NCI-H345 (cell line): ENCODE data around the gene TLR9.

Experiments used
- DNase-seq: peaks from one replicate; lab custom pipeline; 2025; lab: John Stamatoyannopoulos, UW

The TLR9 gene

DNA sequence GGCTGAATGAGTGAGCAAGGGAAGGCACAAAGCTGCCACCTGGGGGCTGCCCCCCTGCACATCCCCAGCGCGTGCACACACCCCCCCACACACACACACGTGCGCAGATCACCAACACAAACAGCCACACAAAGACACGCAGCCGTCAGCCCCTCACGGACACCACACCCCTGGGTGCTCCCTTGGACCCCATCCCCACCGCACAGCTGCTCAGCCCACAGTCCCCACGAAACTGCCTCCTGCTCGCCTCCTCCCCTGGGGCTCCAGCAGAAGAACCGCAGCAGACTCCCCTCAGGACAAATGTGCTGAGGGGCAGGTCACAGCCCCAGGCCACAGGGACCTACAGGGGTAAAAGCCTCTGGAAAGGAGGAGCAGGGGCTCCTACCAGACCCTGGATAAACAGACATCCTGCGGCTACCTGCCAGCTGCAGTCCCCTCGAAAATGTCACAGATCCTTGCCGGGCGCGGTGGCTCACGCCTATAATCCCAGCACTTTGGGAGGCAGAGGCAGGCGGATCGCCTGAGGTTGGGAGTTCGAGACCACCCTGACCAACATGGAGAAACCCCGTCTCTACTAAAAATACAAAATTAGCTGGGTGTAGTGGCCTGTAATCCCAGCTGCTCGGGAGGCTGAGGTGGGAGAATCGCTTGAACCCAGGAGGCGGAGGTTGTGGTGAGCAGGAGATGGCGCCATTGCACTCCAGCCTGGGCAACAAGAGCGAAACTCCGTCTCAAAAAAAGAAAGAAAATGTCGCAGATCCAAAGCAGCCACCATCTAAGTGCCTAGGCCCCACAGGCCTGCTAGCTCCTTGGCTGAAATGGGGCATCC is 7.0 kb upstream of the TLR9 start:
- DNase-seq: no peak

DNA sequence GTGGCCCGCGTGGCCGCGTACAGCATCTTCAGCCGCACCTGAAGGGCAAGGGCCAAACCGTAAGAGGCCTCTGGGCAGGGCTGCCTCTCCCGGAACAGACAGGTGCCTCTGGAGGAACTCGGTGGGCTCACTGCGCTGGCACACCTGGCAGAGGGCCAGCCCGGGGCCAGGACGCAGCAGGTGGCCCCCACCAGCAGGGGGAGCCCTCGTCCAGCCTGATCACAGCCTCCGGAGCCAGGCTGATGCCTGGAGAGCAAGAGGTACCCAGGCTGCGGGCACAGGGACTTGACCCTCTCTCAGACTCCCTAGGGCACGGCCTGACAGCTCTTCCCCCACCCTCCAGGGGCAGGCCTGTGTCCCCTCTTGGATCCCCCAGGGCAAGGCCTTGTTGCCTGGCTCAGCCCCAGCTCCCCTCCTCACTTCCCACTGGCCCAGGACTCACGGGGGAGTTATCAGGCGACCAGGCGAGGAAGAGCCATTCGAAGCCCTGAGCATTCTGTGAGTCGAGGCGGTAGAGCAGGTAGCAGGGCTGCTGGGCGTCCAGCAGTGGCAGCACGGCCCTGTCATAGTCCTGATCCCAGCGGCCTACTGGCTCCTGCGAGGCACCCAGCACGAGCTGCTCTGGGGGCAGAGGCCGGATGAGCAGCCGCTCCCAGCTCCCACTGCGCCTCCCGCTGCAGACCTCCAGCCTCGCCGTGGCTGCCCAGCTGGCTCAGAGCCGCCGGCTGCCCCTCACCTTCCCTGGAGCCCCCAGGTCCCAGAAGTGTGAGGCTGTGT is 6.2 kb upstream of the TLR9 start:
- DNase-seq: peak; percentile 10

DNA sequence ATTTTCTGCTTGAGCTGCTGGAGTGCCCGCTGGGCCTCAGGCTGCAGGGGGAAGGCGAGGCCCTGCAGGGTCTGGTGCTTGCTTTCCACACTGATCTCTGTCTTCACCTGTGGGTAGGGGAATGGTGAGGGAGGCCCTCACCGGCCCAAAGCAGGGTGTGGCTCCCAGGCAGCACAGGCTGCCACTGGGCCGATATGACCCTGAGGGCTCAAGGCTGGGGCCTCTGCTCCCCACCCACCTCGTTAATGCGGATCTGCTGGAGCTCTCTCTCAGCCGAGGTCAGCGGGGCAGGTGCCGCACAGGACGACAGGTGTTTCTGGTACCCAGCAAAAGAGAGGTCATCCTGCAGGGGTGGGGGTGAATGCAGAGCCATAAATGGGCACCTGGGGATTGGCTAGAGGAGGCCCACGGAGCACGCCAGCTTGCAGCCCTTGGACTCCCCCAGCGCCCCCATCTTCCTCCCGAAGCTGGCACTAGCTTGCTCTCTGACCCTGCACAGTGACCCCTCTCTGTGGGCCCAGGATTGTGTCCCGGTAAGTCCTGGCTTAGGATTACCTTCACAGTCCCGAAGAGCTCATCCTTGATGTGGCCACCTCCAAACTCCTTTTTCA is 5.5 kb upstream of the TLR9 start:
- no peak for DNase-seq

DNA sequence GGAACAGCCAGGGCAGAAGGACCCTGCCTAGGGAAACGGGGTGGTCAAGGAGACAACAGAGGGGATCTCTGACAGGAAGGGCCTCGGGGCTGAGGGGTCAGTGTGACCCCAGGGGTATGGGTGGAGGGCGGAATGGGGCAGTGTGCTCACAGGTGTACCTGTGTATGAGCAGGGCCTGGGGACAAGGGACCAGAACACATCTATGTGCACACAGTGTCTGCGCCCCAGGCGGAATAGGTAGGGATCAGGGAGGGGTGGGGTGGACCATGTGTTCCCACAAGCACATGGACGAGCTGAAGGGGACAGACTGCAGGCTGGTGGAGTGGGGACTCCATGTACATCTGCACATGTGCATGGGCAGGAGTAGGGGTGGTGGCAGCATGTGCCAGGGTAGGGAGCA is 5.0 kb upstream of the TLR9 start:
- no peak for DNase-seq

DNA sequence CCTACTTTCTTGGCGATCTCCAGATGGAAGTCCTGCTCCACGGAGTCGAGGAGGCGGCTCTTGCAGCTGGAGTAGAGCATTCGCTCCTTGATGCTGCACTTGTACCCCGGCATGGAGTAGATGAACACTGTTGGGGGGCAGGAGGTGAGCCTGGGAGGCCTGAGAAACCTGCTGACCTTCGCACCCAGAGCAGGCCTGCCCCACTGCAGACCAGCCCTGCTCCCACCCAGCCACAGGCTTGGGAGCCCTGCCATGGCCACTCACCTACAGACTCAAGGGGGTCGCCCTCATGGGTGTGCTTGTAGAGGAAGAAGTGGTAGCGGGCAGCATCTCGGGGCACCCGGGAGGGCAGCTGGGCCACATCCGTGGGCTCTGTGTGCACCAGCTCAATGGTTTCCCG is 4.2 kb upstream of the TLR9 start:
- no peak for DNase-seq

DNA sequence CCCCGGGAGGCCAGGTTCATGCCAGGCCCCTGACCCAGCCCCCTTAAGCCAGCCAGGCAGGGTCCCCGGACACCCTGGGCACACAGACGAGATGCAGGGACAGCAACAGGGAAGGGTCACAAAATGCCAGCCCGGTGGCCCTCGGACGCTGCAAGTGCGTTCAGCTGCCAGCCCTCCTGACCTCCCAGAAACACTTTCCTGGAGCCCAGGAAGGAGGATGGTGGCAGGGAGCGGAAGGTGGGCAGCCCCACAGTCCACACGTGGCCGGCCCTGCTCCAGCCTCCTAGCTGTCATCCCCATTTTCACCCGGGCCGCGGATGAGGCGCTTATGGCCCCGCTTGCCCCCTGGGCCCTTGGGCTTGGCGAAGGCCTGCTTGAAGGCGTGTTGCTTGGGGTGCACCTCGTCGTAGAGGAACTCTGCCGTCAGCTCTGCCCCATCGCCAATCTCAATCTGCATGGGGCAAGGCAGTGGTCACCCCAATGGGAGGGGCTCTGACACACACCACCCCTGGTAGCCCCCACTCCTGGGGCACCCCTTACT is 3.4 kb upstream of the TLR9 start:
- no peak for DNase-seq

DNA sequence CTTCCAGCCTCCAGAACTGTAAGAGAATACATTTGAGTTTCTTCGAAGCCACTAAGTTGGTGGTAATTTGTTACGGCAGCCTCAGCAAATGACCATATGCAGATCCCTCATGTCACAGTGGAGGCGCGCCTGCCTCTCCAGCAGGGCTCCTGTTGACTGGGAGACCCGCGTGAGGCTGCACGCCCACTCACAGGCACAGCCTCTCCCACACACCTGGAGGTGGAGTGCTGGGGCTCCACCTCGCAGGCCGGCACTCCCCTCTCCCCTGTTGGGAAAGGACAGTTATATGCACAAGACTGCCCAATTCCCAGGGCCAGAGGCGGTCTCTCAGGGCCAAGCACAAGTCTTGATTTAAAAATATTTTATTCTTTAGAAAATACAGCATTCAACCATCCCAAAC is 2.8 kb upstream of the TLR9 start:
- no peak for DNase-seq

DNA sequence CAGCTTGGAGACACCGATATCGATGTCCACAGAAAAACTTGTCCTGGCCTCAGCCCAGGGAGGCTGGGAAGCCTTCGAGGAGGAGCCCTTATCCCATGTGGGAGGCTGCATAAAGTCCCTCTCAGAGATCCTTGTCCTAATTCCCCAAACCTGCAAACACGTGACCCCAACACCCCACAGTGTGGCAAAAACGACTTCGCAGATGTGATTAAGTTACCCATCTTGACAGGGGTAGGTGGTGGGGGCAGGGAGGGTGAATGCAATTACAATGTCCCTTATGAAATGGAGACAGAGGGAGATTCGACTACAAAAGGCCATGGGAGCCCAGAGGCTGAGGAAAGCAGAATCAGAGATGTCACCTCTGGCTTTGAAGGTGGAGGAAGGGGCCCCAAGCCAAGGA is 2.3 kb upstream of the TLR9 start:
- no peak for DNase-seq

DNA sequence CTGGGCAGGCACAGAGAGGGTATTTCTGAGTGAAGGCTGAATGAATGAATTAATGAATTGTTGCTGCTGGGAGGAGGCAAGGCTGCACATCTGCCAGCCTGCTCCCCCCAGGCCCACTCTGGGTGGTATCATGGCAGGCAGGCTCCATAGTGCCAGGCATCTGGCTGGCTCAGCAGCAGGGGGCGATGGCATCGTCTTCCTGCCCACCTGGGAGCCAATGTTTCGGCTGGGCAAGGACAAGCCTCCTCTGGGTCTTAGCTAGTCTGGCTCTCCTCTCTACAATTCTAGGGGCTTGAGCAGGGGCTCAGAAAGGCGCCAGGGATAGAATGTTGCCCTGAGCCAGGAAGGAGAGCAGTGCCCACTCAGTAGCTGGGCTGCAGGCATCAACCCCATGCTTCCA is 1.7 kb upstream of the TLR9 start:
- DNase-seq: no peak

DNA sequence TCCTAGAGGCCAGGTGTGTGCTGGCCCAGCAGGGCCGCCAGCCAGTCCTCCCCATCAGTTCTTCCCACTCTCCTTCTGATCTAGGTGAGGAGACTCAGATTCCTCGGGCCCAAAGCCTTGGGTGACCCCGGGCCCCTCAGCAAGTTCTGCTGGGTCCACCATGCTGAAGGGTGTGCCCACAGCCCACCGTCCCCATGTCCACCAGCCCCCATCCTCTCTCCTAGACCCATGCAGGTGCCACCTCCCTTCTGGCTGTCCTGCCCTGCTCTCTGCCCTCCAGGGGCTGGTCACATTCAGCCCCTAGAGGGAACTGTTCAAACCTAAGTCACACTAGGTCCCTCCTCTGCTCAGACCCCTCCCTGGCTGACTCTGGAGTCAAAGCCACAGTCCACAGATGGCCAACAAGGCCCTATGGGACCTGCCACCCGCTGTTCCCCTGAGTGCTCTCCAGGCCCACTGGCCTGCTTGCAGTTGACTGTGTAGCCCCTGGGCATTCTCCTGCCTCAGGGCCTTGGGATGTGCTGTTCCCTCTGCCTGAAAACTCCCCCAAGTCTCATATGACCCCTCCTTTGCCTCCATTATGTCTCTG is 878 bp upstream of the TLR9 start:
- DNase-seq: no peak

DNA sequence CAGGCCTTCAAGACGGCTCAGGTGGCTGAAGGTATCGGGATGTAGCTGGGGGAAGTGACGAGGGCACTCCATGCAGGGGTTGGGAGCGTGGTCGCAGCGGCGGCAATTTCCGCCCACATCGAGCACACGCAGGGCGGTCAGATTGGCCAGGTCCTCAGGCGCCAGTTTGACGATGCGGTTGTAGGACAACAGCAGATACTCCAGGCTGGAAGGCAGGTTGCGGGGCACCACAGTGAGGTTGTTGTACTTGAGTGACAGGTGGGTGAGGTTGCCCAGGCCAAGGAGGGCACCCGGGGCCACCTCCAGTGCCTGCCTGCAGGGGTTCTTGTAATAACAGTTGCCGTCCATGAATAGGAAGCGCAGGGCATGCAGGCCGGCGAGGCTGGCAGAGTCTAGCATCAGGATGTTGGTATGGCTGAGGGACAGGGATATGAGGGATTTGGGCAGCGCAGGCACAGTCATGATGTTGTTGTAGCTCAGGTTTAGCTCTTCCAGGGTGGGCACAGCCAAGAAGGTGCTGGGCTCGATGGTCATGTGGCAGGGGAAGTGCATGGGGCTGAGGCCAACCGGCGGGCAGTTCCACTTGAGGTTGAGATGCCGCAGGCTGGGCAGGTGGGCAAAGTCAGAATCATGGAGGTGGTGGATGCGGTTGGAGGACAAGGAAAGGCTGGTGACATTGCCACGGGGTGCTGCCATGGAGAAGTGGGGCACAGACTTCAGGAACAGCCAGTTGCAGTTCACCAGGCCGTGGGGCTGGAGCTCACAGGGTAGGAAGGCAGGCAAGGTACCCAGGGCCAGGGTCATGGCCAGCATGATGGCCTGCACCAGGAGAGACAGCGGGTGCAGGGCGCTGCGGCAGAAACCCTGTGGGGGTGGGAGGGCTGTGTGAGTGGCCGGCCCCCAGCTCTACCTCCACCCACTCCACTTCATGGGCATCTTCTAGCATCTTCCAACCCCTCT is 1.7 kb downstream of the TLR9 start:
- no peak for DNase-seq

DNA sequence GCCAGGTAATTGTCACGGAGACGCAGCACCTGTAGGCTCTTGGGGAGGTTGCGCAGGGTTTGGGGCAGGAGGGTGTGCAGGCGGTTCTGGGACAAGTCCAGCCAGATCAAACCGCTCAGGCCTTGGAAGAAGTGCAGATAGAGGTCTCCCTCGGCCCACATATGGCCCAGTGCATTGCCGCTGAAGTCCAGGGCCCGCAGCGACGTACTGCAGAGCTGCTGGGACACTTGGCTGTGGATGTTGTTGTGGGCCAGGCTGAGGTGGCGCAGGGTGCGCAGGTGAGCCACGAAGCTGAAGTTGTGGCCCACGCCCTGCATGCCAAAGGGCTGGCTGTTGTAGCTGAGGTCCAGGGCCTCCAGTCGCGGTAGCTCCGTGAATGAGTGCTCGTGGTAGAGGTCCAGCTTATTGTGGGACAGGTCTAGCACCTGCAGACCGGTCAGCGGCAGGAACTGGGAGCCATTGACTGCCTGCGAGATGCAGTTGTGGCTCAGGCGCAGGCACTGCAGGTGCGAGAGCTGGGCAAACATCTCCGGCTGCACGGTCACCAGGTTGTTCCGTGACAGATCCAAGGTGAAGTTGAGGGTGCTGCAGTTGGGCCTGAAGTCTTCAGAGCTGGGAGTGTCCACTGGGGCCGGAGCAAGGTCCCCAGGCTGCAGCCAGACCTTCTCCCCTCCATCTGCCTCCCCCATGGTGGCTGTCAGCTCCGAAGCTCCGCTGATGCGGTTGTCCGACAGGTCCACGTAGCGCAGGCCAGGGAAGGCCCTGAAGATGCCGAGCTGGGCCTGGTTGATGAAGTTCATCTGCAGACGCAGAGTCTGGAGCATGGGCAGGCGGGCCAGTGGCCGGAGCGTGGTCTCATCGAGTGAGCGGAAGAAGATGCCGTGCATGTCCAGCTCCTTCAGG is 2.9 kb downstream of the TLR9 start:
- no peak for DNase-seq

DNA sequence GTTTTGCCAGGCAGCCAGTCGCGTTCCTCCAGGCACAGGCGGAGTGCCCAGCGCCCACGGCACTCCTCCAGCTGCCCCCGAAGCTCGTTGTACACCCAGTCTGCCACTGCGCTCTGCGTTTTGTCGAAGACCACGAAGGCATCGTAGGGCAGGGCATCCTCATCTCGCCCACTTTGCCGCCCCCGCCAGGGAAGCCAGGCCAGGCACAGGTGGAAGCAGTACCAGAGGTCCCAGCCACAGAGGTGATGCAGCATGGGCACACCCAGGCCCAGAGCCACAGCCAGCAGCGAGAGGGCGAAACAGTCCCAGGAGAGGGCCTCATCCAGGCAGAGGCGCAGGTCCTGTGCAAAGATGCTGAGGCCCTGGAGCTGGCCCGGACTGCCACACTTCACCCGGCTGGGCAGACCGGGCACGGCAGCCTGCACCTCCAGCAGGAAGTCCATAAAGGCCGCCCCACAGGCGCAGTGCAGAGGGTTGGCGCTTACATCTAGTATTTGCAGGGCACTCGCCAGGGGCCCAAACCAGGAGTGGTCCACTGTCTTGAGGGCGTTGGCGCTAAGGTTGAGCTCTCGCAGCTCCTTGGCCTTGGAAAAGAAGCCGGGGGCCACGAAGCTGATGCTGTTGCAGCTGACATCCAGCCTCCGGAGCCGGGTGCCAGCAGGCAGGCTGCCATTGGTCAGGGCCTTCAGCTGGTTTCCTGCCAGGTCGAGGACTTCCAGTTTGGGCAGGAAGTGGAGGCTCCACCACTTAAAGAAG is 3.7 kb downstream of the TLR9 start:
- no peak for DNase-seq

DNA sequence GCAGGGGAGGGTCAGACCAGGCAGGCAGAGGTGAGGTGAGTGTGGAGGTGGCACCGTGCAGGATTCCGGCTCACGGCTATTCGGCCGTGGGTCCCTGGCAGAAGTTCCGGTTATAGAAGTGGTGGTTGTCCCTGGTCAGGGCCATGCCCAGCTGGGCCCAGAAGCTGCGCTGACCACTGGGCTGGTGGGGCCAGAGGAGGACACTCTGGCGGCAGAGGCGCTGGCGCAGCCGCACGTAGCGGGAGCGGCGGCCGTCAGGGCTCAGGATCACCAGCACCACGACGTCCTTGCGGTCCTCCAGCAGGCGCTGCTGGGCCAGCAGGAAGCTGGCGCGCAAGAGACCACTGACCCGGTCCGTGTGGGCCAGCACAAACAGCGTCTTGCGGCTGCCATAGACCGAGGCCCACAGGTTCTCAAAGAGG is 4.3 kb downstream of the TLR9 start:
- no peak for DNase-seq

DNA sequence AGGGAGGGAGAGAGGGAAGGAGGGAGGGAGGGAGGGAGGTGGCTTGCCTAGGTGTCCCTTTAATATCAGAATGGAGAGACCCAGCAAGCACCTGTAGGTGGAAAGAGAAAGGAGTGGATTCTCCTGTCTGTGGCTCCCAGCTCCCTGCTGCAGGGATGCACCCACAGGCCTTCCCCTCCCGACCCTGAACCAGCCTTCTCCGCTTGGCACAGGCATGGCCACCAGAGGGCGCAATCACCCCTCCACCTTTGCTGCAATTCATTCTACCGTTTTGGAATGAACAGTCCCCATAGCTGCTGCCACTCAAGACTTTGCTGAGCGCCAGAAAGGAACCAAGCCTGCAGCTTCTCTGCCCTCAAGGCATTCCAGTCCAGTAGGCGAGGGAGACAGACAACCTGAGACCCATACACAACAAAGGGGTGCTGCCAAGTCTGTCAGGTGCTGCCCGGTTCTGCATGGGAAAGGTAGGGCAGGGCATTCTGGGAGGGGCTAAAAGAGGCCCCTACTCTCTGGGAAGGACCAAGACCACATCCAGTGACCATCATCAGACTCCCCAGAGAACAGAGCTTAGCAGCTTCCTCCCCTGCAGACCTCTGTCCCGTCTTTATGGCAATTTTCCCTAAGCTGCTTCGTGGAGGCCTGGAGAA is 4.9 kb downstream of the TLR9 start:
- DNase-seq: peak; percentile 66

DNA sequence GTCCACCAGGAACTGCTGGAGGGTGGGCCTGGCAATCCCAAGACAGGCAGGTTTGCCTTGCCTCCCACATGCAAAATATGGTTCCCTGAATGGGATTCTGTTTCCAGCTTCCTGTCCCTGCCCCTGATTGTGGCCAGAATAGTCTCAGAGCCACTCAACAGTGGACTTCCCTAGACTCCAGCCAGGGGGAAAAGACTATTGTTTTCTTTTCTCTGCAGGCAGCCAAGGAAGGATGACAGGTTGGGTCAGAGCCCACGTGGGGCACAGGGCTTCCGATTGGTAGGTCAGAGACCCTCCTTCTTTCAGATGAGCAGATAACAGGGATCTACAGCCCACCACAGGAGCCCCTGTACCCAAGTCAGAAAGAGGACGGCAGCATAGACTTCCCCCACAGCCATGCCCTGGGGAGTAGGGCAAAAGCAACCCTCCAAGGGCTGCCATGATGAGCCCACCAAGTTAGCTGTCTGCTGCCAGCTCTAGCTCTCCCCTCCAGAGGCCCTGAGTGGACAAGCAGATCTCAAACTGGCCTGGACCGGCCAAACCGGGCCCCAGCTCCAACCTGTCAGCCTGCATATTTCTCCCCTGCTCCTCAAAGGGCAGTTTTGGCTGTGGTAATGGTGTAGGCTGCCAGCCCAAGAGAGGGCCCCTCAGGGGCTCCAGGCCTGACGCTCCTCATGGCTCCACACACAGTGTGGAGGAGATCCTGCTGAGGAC is 6.4 kb downstream of the TLR9 start:
- DNase-seq: no peak

DNA sequence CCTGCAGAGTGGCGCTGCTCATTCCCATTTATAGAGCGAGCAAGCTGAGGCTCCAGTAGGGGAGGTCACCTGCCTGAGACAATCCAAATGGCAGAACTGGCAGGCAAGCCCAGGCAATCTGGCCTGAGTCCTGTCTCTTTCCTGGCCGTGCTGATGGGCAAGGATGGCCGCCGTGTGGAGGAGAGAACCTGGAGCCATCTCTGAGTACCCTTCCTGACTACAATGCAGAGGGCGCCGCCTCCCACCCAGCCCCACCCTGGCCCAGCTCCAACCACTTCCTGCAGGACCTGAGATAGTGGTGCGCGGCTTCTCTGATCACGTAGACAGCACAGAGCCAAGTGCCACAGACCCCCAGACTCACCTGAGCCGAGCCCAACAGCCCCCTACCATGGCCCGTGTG is 7.0 kb downstream of the TLR9 start:
- DNase-seq: no peak

DNA sequence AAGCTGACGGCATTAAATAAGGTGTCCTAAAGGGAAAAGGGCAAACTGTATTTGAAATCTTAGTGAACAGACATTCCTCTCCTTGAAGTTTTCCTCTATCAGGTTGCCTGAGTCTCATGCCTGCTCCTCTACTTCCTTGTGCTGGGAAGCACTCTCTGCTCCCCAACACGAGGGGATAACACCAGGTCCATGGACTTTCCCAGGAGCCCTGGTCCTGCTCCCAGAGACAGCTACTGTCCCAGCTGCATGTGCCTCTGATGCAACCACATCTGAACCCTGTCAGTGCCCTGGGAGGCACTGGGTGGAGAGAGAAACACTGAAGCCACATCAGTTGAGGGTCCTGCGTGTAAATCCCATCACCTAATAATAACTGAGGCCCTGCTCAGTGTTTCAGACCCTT is 7.4 kb downstream of the TLR9 start:
- no peak for DNase-seq
